PC-9 (cell line): ENCODE results near the gene TMEM116. TPM values are rescaled to one million over a fixed set of nuclear protein-coding genes. Genes with fewer than 3 reads are reported as not detected.
"Not testable (repeated sequence)": the region's sequence is repeated elsewhere in the genome, so short reads cannot be mapped to it uniquely, and the experiment has no call there.

Source experiments
- BruUV-seq: library from RNA; stranded (reverse); fragments of 400-500 nt; replicated peaks from 2 replicates; lab custom pipeline; 2021; lab: Mats Ljungman, UMichigan
- CTCF ChIA-PET: fragments of 300-600 bp; sonication (Branson Sonifier 250); formaldehyde crosslinking; loops from one replicate; lab custom pipeline; 2022; ENCODE audit warnings: antibody characterized with exemption; lab: Charles Lee
- POLR2A ChIA-PET: fragments of 300-600 bp; sonication (Branson Sonifier 250); formaldehyde crosslinking; loops from one replicate; lab custom pipeline; 2022; ENCODE audit warnings: antibody characterized with exemption; ENCODE audit not compliant: unreplicated experiment; lab: Charles Lee
- DNase-seq, 2 experiments: peaks; one replicate each; pipeline versions ENCODE4 v3.0.0 to v3.0.0-alpha.2; 2015 to 2022; ENCODE audit warnings: mixed read lengths in 1 of 2
- H2AFZ ChIP-seq: fragments of 200-600 bp; sonication (generic); 2 replicates; pipeline ENCODE4 v1.8.1; 2017; ENCODE audit warnings: antibody characterized with exemption
- H3F3A ChIP-seq: fragments of 200-600 bp; sonication (generic); 2 replicates; pipeline ENCODE4 v1.8.1; 2017; ENCODE audit warnings: antibody characterized with exemption, mild to moderate bottlenecking, low read depth; ENCODE audit not compliant: insufficient read depth
- H3K27ac ChIP-seq: fragments of 200-600 bp; sonication (generic); 2 replicates; pipeline ENCODE4 v1.6.1; 2016; ENCODE audit warnings: mixed run types
- H3K27me3 ChIP-seq: fragments of 200-600 bp; sonication (generic); 2 replicates; pipeline ENCODE4 v1.6.1; 2016; ENCODE audit warnings: low read depth, mixed run types; ENCODE audit not compliant: insufficient read depth
- H3K36me3 ChIP-seq: fragments of 200-600 bp; sonication (generic); 2 replicates; pipeline ENCODE4 v1.6.1; 2016; ENCODE audit warnings: low read depth, mixed run types
- H3K4me1 ChIP-seq: fragments of 200-600 bp; sonication (generic); replicated peaks from 2 replicates; pipeline ENCODE4 v1.6.1; 2016; ENCODE audit warnings: mixed run types; ENCODE audit not compliant: insufficient read depth
- H3K4me2 ChIP-seq: fragments of 200-600 bp; sonication (generic); 2 replicates; pipeline ENCODE4 v1.6.1; 2017; ENCODE audit warnings: mixed run types
- H3K4me3 ChIP-seq: fragments of 200-600 bp; sonication (generic); 2 replicates; pipeline ENCODE4 v1.6.1; 2016; ENCODE audit warnings: mixed run types
- H3K79me2 ChIP-seq: fragments of 200-600 bp; sonication (generic); 2 replicates; pipeline ENCODE4 v1.6.1; 2017; ENCODE audit warnings: low read depth, mixed run types
- H3K9me2 ChIP-seq: fragments of 200-600 bp; sonication (generic); 2 replicates; pipeline ENCODE4 v1.8.1; 2017; ENCODE audit warnings: mild to moderate bottlenecking; ENCODE audit not compliant: insufficient read depth
- H3K9me3 ChIP-seq: fragments of 200-600 bp; sonication (generic); 2 replicates; pipeline ENCODE4 v1.8.1; 2016; ENCODE audit warnings: low read depth; ENCODE audit not compliant: insufficient read depth
- H4K20me1 ChIP-seq: fragments of 200-600 bp; sonication (generic); 2 replicates; pipeline ENCODE4 v1.8.1; 2017; ENCODE audit not compliant: insufficient read depth
- CTCF ChIP-seq: fragments of 200-600 bp; sonication (generic); conservative IDR thresholded peaks from 2 replicates; pipeline ENCODE4 v1.6.1; 2017; ENCODE audit warnings: mixed run types, antibody characterized with exemption, mild to moderate bottlenecking, moderate library complexity
- EZH2 ChIP-seq: fragments of 200-600 bp; sonication (generic); IDR thresholded peaks from 2 replicates; pipeline ENCODE4 v1.8.0; 2017; ENCODE audit warnings: antibody characterized with exemption, low read depth
- intact Hi-C: fragments of 100-400 bp; cut with micrococcal nuclease; formaldehyde crosslinking; loops from one replicate; pipeline ENCODE4 v1.10.0; 2022; ENCODE audit not compliant: unreplicated experiment
- total RNA-seq: library from RNA; stranded (reverse); gene quantifications from 2 replicates; pipeline ENCODE4 v1.2.3, GENCODE V29; 2021

TMEM116 gene
- total RNA-seq, 1 experiment from 2014 or later = 21.9 TPM

GRCh38 chr12:112010415-112011344, 2.3 kb downstream of the TMEM116 start:
- no peaks in the 10 kb centered on the region for H3K9me2 ChIP-seq
- H4K20me1 ChIP-seq = no peaks in the 10 kb centered on the region
- POLR2A ChIA-PET = interaction anchor here (0.6 kb wide), 1 partner anchor 1407 kb away, joined by 13 read pairs; no protein-coding TSS in a partner anchor
- no peak overlapping the region for H3K27ac ChIP-seq
- H3F3A ChIP-seq = peaks cover 46% of the 10 kb centered on the region
- H3K4me1 ChIP-seq = peaks cover 30% of the 10 kb centered on the region
- H3K36me3 ChIP-seq = peaks cover 2% of the 10 kb centered on the region
- TF ChIP-seq EZH2 = no peak
- no peak for TF ChIP-seq CTCF
- H3K4me3 ChIP-seq = peak overlapping the region; percentile 63; the same call in 1 of the 2 replicates
- H3K27me3 ChIP-seq = no peaks in the 10 kb centered on the region
- intact Hi-C loops = loop anchor here (5.0 kb wide), 3 partner anchors 168 to 438 kb away; partner anchors contain the start of genes MAPKAPK5 and PTPN11
- H3K4me2 ChIP-seq = peak overlapping the region; percentile 97
- no peaks in the 10 kb centered on the region for H3K9me3 ChIP-seq
- H2AFZ ChIP-seq = no peak overlapping the region
- H3K79me2 ChIP-seq = peaks cover 40% of the 10 kb centered on the region
- no TSS peak for BruUV-seq
- CTCF ChIA-PET = no interaction called here
- no peak for DNase-seq

- H3K9me2 ChIP-seq, H3K27me3 ChIP-seq, BruUV-seq, H3K4me3 ChIP-seq, H3K36me3 ChIP-seq, H4K20me1 ChIP-seq, H3K27ac ChIP-seq, DNase-seq, intact Hi-C loops, H2AFZ ChIP-seq, H3K9me3 ChIP-seq, H3K4me2 ChIP-seq: not testable (repeated sequence)
- POLR2A ChIA-PET = interaction anchor here (0.7 kb wide), 1 partner anchor 25 kb away, joined by 4 read pairs; no protein-coding TSS in a partner anchor
- CTCF ChIA-PET = interaction anchor here (0.6 kb wide), 1 partner anchor 217 kb away, joined by 3 read pairs; no protein-coding TSS in a partner anchor
- peaks cover 32% of the 10 kb centered on the region for H3K4me1 ChIP-seq
- H3K79me2 ChIP-seq = peaks cover 29% of the 10 kb centered on the region
- H3F3A ChIP-seq = peaks cover 47% of the 10 kb centered on the region
Measured at GRCh38 chr12:112009596-112009995, 3.4 kb downstream of the TMEM116 start.

- Histone ChIP-seq H3K4me1 (peaks cover 29% of the 10 kb centered on the region), H3K9me3 (no peaks in the 10 kb centered on the region), H4K20me1 (no peaks in the 10 kb centered on the region), H3K27me3 (no peaks in the 10 kb centered on the region), H3K4me3 (no peak overlapping the region), H3K36me3 (no peaks in the 10 kb centered on the region), H3K27ac (no peak overlapping the region), H3F3A (peaks cover 41% of the 10 kb centered on the region), H3K9me2 (no peaks in the 10 kb centered on the region), H2AFZ (no peak overlapping the region), H3K79me2 (peaks cover 25% of the 10 kb centered on the region), H3K4me2 (no peak overlapping the region)
- no peak for DNase-seq
- ChIA-PET POLR2A (no interaction called here), CTCF (interaction anchor here (0.6 kb wide), 1 partner anchor 217 kb away, joined by 3 read pairs; no protein-coding TSS in a partner anchor)
- no TSS peak for BruUV-seq
- TF ChIP-seq EZH2 (no peak), CTCF (no peak)
- intact Hi-C loops = no loop called here
Measured at GRCh38 chr12:112008918-112009317, 4.0 kb downstream of the TMEM116 start.
